ENCODE data around the gene PRKG1.

The PRKG1 gene

DNA sequence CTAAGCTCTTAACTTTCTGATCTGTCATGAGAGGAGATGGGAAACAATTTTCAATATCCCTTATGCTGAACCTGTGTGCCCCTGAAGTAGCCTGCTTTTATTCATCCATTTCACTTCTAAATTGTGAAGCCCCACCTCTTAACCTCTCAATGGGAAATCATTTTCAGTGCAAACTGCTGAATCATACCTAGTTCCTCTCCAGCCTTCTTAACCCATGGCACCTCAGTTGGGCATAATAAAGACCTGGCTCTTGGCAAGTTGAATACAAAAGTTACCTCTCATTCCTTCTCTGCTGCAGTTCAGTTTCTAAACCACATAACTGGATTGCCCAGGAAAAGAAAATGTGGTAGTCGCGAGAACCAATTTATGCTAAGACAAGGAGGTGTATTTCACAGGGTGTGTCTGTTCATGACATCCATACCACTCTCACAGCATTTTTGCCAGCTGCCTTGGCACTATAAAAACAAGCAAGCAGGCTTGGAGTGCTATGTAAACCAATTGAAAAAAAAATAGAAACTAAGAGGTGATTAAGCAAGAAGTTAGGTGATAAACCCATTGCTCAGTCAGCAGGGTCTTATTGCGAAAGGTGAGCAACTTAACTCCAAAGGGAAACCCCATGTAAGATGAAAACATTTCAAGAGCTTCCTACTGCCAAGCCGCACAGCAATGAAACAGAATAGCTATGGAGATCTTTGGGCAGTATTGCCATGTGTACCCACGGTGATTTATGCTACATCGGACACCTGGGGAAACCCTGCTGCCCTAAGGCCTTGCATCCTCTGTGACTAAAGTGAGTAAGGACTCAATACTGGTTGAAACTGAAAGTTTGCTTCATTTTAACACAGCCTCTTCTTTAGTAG, 1182.8 kb downstream of the PRKG1 start:
- no peak for DNase-seq

DNA sequence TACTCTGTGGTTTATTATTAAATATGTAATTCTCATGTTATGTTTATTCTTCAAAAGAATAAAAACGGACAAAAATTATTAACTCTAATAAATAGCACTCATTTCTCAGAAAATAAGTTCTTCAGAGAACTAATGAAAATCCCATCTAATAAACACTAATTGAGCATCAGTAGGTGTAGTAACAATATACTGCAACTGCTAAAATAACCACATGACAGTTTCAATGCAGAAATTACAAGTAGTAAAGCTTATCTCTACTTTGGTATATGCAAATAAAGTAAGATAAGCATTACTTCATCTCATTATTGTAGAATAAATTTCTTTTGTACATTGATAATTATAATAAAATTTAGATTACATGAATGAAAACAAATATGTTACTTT, 1183.4 kb downstream of the PRKG1 start:
- DNase-seq, result no peak

DNA sequence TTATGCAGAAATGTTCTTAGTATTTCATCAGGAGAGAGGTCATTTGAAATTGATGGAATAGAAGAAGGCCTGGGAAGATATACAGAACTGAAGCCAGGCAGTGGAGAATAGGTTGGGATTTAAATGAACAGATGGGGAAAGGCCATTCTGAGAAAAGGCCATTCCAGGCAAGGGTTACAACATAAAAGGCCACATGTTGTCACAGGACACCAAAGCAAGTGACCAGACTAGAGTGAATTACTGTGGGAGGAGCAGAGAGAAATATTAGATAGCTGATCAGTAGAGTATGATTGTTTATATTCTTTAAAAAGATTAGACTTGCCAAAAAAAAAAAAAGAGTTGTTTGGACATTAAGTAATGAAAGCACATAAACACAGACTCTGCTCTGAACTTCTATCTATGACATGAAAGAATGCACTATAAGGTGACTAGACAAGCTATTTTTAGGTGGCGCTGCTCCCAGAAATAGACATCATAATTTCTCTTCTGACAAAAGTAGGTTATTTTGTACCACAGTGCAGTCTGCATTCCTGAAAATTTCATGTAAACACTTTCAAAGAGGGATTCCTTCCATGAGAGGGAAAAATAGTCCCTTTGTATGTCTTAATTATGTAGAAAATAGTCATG, 1184.6 kb downstream of the PRKG1 start:
- no peak for DNase-seq

DNA sequence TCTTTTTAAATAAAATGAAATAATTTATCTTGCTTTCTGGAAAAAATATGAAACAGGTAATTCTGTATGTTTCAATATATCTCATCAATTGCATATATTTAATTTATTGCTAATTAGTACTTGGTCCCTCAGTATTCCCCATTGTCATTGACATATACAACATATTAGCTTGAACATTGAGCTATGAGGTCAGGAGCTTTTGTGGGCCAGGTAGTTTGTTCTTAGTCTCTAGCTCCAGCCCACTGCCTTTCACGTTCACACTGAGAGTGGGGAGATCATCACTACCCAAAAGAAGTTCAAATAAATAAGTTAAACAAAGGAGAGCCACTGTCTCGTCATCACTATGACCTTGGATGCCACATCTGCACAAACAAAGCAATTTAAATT, 1185.1 kb downstream of the PRKG1 start:
- DNase-seq, result no peak

DNA sequence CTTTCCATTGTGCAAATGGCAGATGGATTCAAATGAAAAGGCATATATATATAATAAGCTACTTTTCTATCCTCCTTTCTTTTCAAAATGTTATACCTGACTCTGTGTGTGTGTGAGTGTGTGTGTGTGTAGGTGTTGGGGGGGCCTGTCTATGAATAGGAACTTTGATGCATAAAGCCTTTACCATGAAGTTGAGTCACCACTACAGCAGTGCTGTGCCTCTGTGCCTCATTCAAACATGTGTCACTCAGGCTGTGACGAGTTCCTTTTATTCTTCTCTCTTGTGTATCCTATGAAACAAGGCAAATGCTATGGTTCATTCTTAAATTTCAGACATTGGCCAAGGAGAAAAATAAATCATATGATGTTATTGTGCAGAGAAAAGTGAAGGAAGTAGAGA, 1187.1 kb downstream of the PRKG1 start:
- no peak for DNase-seq

DNA sequence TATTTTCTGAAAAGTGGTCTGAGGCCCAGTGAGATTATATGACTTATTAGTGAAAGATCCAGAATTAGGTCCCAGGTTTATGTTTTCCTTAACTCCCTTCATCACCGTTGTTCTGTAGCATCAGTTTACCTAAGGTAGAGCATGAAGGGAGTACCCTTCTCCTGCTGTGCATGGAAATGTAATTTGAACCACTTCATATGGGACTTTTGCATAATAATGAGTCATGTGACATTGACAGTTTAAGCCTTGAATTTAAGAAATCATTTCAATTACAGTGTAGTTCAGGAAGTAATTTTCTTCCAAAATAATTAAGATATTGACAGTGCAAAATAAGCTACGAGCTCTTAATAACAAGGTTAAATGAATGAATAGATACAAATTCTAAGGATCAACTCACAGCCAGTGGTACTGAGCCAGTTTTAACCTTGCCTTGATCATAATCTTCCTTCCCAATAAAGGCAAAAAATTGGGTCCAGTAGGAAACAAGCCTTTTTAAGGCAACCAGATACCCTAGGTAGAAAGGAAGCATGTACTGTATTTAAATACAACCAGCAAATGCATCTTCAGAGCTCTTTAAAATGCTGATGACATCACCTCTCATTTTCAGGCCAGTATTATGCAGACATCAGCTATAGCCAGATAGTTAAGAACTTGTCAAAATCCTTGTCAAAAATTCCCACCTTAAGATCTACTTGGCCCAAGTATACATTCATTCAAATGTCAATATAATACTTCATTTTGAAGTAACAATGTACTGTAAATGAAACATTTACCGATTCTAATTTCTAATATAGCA, 1191.0 kb downstream of the PRKG1 start:
- no peak for DNase-seq

DNA sequence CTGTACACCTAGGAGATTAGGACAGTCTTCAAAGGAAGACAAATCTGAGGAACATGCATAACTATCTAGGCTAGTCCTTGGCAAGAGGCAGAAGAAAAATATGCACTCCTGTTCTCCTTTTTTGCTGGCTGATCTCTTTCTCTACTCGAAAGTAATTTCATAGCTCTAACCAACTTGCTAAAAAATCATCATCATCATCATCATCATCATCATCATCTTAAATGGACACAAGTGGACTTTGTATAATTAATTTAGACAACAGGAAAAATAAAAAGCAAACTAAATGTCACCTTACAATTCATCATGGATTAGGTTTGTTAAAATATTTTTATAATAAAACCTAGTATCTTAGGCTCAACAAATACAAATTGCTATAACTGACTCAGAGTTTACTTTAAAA, 1192.6 kb downstream of the PRKG1 start:
- no peak for DNase-seq

DNA sequence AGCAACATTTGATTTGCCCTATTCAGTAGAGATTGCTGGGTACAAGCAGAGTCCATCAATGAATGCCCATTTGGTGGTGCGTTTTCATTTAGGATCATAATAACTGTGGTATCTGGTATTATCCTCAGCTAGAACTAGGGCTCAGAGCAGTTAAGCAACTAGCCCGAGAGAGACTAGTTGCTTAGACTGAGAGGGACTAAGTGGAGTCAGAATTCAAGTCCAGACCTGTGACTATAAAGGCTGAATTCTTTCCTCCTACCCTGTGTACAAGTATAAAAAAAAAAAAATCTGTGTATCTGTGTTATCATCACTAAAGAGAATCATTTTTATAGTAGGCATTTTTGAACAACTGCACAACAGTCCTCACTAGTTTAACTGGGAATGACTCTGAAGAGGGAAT, 1194.5 kb downstream of the PRKG1 start:
- no peak for DNase-seq

DNA sequence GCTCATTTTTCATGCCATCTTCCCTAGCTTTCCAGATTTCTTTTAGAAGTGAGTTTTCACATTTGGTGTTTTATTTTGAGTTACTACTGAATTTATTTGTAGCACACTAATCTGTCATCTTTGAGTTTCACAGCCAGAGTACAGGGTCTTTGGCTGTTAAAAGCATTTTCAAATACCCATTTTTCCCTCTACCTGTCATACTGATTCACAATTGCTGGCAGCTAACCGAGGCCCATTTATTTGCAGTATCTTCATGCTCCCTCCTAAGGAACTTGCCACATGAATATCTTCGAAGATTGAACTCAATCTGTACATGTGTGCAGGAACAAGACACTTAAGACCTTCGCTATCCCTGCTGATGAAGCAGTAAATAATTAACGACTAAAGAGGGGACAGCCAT, 1194.9 kb downstream of the PRKG1 start:
- DNase-seq, result no peak

DNA sequence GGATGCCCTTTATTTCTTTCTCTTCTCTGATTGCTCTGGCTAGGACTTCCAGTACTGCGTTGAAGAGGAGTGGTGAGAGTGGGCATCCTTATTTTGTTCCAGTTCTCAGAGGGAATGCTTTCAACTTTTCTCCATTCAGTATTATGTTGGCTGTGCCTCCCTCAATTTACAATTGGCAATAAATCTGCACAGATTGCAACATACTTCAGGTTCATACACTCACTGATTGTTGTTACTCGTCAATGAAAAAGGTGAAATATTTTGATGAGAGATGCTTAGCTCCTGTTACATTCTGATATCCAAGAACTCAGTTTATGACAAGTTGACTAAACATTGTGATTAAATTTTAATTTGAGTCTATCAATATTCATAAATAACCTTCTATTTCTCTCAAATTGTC, 1201.9 kb downstream of the PRKG1 start:
- DNase-seq, result no peak

DNA sequence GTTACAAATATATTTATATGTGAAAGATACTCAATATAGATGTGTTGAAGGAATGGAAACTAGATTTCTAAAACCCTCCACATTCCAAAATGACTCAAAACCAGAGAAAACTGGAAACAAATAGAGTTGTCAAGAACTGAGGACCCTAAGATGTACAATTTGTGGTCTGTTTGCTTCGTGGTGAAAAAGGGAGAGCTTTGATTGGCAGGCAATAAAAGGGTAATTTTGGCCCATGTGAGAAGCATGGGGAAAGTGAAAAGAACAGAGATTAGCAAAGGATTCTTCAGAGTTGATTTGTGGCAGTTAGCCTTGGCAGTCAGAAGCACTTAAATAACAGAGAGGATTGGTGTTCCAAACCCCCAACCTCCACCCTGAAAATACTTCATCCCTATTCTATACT, 1202.7 kb downstream of the PRKG1 start:
- DNase-seq, result no peak

DNA sequence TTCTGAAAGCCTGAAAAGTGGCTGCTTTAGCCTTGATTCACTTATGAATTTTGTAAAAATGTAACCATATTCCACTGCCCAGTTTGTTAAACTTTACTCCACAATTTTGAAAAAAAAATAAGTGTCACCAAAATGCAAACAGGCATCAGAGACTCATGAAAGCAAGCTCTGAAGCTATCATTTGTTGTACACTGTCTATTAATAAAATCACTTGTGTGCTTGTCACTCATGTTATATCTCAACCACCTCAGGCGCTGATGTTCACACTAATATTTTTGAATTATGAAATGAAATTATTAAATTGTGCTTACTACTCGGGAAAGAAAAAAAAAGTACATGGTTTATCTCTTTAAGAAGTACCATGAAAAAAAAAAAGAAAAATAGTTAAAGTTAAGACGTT, 1205.3 kb downstream of the PRKG1 start:
- DNase-seq, result no peak

DNA sequence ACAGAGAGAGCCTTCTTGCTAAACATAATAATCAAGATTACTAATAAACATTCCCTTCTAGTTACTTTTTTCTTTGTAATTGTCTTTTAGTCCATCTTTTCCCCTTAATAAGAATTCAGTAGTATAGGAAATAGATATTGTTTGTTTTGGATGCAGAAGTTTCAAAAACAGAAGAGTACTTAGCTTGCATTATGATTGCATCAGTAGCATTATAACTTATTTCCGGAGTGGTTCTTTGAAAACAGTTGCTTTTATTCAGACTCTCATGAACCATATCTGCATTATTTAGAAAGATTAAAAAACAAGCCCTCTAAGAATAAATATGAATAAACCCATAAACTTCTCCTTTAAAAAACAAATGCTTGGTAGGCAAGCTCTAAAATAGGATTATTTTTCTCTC, 1205.8 kb downstream of the PRKG1 start:
- no peak for DNase-seq

DNA sequence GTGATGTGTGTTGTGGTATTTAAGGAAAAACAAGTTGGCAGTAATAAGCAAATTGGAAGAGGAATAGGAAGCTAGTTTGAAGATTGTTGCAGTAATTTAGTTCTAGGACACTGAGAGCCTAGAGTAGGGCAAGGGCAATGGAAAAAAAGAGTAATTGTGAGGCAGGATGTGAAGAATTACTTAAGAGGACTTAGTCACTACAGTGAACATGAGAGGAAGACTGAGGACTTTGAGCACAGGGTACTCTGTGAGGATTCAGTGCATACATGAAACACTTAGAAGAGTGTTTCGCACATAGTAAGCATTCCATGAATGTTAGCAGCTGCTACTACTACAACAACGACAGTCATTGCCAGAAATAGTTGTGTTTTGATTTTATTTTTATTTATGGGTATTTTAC, 1208.9 kb downstream of the PRKG1 start:
- no peak for DNase-seq

DNA sequence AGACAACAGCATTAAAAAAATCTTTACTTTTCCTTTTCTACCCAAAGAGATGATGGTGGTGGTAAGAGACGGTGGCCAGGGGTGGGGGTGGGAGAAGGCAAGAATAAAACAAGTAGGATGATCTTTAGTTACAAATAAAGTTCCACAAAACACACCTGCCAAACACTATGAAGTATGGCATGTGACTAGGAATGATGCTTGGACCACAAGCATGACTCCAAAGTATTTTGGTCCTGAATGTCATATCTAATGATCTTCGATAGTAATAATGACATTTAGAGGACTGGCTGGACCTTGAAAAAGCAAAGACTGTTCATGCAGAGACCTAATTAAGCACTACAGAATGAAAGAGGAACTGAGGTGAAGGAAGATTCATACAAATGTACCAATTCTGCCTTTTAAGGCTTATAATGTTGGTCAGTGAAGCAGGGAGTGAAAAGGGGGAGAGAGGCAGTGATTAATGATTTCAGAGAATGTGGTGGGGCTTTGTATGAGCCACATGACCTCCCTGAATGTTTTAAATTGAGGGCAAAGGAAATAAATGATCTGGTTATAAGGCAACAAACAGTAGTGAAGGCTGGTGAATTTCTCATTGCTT, 1210.2 kb downstream of the PRKG1 start:
- DNase-seq, result no peak

DNA sequence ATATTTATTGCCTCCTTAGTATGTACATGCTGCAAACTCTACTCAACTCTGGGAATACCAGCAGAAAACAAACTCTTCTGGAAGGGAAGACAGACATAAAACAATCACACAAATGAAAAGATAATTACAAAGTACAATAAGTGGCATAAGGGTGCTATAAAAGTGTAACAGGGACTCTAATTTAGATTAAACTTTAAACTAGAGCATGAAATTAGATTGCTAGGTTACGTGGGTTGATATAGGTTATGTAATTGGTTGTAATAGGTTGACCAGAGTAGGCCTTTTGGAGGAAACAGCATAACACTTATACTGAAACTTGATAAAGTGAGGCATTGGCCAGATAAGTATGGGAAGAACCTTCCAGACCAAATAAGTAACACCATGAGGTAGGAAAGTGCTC, 1213.6 kb downstream of the PRKG1 start:
- no peak for DNase-seq

DNA sequence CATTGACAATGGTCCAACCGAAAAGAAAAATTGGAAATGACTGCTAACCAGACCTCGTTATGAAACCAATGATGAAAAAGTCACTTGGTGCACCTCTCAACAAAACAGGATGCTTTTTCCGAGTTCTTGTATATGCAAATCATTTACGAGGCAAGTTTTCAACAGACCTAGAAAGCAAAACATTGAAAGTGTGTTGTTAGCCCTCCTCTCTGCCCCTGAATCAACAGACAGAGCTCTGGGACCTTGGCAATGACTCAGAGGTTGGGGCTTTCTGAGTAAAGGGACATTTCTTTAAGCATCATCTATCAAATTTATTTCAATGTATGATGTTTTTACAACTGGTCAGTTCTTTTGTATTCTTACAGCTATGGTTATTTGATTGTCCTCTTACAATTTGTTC, 1223.5 kb downstream of the PRKG1 start:
- DNase-seq, result no peak

DNA sequence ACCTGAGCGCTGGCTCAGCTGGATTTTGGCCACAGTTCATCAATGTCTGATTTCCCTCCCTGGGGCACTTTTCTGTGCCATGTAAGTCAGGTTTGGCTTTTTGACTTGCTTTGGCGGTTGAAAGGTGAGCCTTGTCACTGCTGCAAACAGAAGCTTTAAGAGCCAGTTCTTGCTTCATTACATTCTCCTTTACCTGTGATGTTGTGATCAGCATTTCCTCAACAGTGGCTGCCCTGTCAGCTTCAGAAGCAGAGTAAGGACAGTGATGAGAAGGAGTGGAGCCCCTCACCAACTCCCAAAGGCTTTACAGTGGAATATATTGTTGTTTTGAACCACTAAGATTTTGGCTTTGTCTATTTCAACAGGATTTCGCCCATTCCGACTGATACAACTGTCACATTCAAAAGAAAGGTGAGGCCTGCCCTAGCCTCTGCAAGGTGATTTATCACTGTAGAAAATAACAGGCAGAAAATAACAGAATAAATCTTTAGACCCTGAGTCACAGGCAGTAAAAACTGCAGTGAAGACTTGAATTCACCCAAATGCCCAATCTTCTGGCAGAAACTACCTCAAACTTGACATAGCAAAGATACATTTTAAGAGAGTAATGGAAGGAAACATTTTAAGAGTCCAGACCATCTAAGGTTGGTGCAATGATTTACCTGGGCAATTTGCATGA, 1226.5 kb downstream of the PRKG1 start:
- DNase-seq, result no peak

DNA sequence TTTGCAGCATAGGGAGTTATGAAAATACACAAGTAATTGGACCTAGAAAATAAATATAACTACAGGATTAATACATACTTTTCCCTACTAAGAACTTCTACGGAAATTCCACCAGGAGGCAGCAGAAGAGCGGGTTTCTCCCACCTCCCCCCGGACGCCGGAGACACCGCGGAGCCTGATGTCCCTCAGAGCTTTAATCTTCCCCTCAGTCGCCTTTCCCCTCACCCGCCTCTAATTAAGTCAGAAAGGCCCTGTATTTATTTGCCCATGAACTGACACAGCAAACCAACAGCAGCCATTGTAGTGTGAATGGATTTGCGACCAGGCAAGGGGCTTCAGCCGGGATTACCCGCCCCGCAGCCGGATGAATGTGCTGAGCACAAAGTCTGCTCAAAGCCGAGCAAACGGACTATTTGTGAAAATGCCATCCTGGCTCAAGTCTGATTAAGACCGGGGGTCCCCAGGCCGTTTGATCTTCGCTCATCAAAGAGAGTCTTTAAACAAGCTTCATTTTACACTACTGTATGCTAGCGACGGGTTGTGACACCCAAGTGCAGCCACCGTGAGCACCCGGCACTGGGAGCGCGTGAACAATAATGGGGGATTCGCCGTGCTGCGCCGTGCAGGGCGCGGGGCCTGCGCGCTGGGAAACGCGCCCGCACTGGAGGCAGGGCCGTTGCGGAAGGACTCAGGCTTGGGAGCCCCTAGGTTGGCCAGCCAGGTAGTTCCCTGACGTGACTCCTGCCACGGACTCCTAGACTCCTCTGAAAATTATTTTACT, 1234.2 kb downstream of the PRKG1 start:
- peak in 1 of 2 donors; percentile 8 for DNase-seq

DNA sequence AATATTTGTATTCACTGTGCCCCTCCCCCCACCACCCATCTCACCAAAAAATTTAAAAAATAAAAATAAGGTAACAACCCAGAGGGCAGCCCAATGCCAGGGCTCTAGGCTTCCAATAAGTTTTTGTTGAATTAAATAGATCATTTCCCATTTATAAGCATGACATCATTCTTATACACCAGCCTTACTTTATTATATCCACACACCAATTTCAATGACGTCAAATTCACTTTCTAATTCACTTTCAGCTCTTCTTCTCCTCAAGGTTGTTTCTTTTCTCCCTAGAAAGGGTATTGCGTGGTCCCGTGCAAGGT, 1238.6 kb downstream of the PRKG1 start:
- no peak for DNase-seq

DNA sequence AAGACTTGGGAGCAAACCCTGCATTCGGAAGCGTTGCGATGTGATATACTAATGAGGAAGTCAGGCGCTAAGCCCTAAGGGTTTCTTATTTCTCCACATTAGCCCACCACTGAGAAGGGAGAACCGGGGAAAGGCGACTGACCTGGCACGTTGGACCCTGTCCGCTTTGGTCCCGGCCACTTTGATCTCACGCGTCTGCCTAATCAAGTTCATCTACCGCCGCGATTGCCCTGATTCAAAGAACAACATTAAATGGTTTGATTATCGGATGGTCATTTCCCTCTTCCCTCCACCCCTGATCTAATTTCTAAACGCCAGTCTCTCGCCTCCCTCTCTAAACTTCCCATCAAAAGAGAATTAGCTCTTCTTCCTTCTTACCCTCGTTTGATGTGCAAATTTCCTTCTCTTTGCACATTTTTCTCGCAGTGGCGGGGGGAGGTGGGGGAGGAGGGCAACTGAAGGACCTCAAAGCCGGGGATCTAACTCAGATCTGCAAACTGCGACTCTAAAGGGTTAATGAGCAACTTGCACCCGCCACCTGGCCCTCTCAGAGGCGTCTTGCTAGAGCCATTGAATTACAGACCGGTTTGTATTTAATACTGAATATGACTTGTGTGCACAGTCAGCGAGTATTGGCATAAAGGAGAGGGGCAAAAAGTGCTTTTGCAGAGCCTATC, 1239.1 kb downstream of the PRKG1 start:
- DNase-seq, result no peak
